IPS-18c (cell line): ENCODE measurements around the gene AGMO.
"Not testable (repeated sequence)": the region's sequence is repeated elsewhere in the genome, so short reads cannot be mapped to it uniquely, and the experiment has no call there.

ENCODE experiments used
- H3K4me3 ChIP-seq: 2 replicates; pipeline ENCODE4 v1.7.0; 2013; ENCODE audit warnings: low read depth, mild to moderate bottlenecking, low read length, moderate library complexity; ENCODE audit not compliant: insufficient read depth
- H3K9me3 ChIP-seq: one replicate; pipeline ENCODE4 v1.6.1; 2013; ENCODE audit warnings: mild to moderate bottlenecking, low read length, moderate library complexity; ENCODE audit not compliant: control insufficient read depth, insufficient read depth

The AGMO gene

GRCh38 chr7:15571301-15571878 is 9.6 kb upstream of the AGMO start:
- Histone ChIP-seq H3K9me3 (peaks cover 2% of the 10 kb centered on the region), H3K4me3 (no peak overlapping the region)

GRCh38 chr7:15567652-15568051 is 5.8 kb upstream of the AGMO start:
- Histone ChIP-seq H3K4me3 (no peak overlapping the region), H3K9me3 (no peaks in the 10 kb centered on the region)

GRCh38 chr7:15567036-15567435 is 5.2 kb upstream of the AGMO start:
- Histone ChIP-seq H3K4me3 (no peak overlapping the region), H3K9me3 (no peaks in the 10 kb centered on the region)

- no peaks in the 10 kb centered on the region for H3K9me3 ChIP-seq
- H3K4me3 ChIP-seq = no peak overlapping the region
Measured at GRCh38 chr7:15566476-15566875, 4.7 kb upstream of the AGMO start.

- H3K4me3 ChIP-seq = no peak overlapping the region
- H3K9me3 ChIP-seq = no peaks in the 10 kb centered on the region
Measured at GRCh38 chr7:15560968-15561367, 847 bp downstream of the AGMO start.

GRCh38 chr7:15559416-15559928 is 2.3 kb downstream of the AGMO start:
- H3K4me3 ChIP-seq = no peak overlapping the region
- H3K9me3 ChIP-seq = no peaks in the 10 kb centered on the region

- no peak overlapping the region for H3K4me3 ChIP-seq
- no peaks in the 10 kb centered on the region for H3K9me3 ChIP-seq
Measured at GRCh38 chr7:15558756-15559155, 3.1 kb downstream of the AGMO start.

GRCh38 chr7:15557686-15558085 is 4.1 kb downstream of the AGMO start:
- no peaks in the 10 kb centered on the region for H3K9me3 ChIP-seq
- H3K4me3 ChIP-seq = no peak overlapping the region

- Histone ChIP-seq H3K4me3 (no peak overlapping the region), H3K9me3 (no peaks in the 10 kb centered on the region)
Measured at GRCh38 chr7:15557186-15557585, 4.6 kb downstream of the AGMO start.

GRCh38 chr7:15556339-15557105 is 5.3 kb downstream of the AGMO start:
- Histone ChIP-seq H3K4me3 (no peak overlapping the region), H3K9me3 (no peaks in the 10 kb centered on the region)

GRCh38 chr7:15555381-15555859 is 6.4 kb downstream of the AGMO start:
- Histone ChIP-seq H3K9me3 (no peaks in the 10 kb centered on the region), H3K4me3 (no peak overlapping the region)

- H3K9me3 ChIP-seq = no peaks in the 10 kb centered on the region
- no peak overlapping the region for H3K4me3 ChIP-seq
Measured at GRCh38 chr7:15554744-15555143, 7.1 kb downstream of the AGMO start.

- H3K4me3 ChIP-seq = no peak overlapping the region
- no peaks in the 10 kb centered on the region for H3K9me3 ChIP-seq
Measured at GRCh38 chr7:15554081-15554480, 7.7 kb downstream of the AGMO start.

- peak overlapping the region; percentile 34; the same call in 1 of the 2 replicates for H3K4me3 ChIP-seq
- not testable (repeated sequence) for H3K9me3 ChIP-seq
Measured at GRCh38 chr7:15547320-15547719, 14.5 kb downstream of the AGMO start.

- no peak overlapping the region for H3K4me3 ChIP-seq
Measured at GRCh38 chr7:15546272-15546792, 15.5 kb downstream of the AGMO start.

GRCh38 chr7:15544050-15544449 is 17.8 kb downstream of the AGMO start:
- no peaks in the 10 kb centered on the region for H3K9me3 ChIP-seq
- H3K4me3 ChIP-seq = no peak overlapping the region

More at GRCh38 chr7:15546272-15546792, 15.5 kb downstream of the AGMO start:
- no peaks in the 10 kb centered on the region for H3K9me3 ChIP-seq

- Histone ChIP-seq H3K9me3 (no peaks in the 10 kb centered on the region), H3K4me3 (no peak overlapping the region)
Measured at GRCh38 chr7:15543256-15543655, 18.6 kb downstream of the AGMO start.

- Histone ChIP-seq H3K9me3 (no peaks in the 10 kb centered on the region), H3K4me3 (no peak overlapping the region)
Measured at GRCh38 chr7:15527648-15528047, 34.2 kb downstream of the AGMO start.
